ENCODE results near the gene BMAL1.
A peak's percentile ranks its signal among the peaks of the same experiment; 100 is the strongest.

BMAL1 gene

GRCh38 chr11:13233173-13233745 lies 44.3 kb upstream of the BMAL1 start:
- TF ChIP-seq EGR1 (IDR thresholded peaks at IDR 0.05) (no peak), YY1 (IDR thresholded peaks at IDR 0.05; ENCODE audit: low read depth) (no peak), CREB1 (IDR thresholded peaks at IDR 0.05; ENCODE audit: low read depth) (no peak), USF1 (IDR thresholded peaks at IDR 0.05) (no peak), MAX (IDR thresholded peaks at IDR 0.05) (no peak)

GRCh38 chr11:13235895-13236294 lies 41.7 kb upstream of the BMAL1 start:
- TF ChIP-seq FOXM1 (IDR thresholded peaks at IDR 0.05; ENCODE audit: borderline replicate concordance, low read depth) = no peak
- no peak for TF ChIP-seq TAF1 (IDR thresholded peaks at IDR 0.05; ENCODE audit: low read depth)
- TF ChIP-seq USF1 (IDR thresholded peaks at IDR 0.05) = no peak
- TF ChIP-seq EP300 (IDR thresholded peaks at IDR 0.05; ENCODE audit: borderline replicate concordance) = no peak

- 0 out of 2 replicates have a peak, but pooled peaks have one; percentile 29 for TF ChIP-seq CEBPB (IDR thresholded peaks at IDR 0.05)
- no peak for TF ChIP-seq USF1 (IDR thresholded peaks at IDR 0.05)
These were observed 41.0 kb upstream of the BMAL1 start for GRCh38 chr11:13236626-13237025.

- no peak for TF ChIP-seq ZBTB7A (IDR thresholded peaks at IDR 0.05; ENCODE audit: low read depth)
- TF ChIP-seq MAX (IDR thresholded peaks at IDR 0.05) = no peak
- no peak for TF ChIP-seq TCF12 (IDR thresholded peaks at IDR 0.05; ENCODE audit: low read depth)
These were observed 39.8 kb upstream of the BMAL1 start for GRCh38 chr11:13237761-13238160.

- TF ChIP-seq CEBPB (IDR thresholded peaks at IDR 0.05) (no peak), RAD21 (IDR thresholded peaks at IDR 0.05; ENCODE audit: low read depth) (peak; percentile 81)
These were observed 38.6 kb upstream of the BMAL1 start for GRCh38 chr11:13238879-13239514.

- TF ChIP-seq TEAD4 (IDR thresholded peaks at IDR 0.05) (no peak), TAF1 (IDR thresholded peaks at IDR 0.05; ENCODE audit: low read depth) (no peak), TCF12 (IDR thresholded peaks at IDR 0.05; ENCODE audit: low read depth) (no peak), ZBTB7A (IDR thresholded peaks at IDR 0.05; ENCODE audit: low read depth) (no peak), CREB1 (IDR thresholded peaks at IDR 0.05; ENCODE audit: low read depth) (no peak), NFIC (IDR thresholded peaks at IDR 0.05) (no peak), FOXM1 (IDR thresholded peaks at IDR 0.05; ENCODE audit: borderline replicate concordance, low read depth) (no peak)
These were observed 35.0 kb upstream of the BMAL1 start for GRCh38 chr11:13242564-13242963.

GRCh38 chr11:13247606-13248296 lies 29.8 kb upstream of the BMAL1 start:
- TF ChIP-seq MAX (IDR thresholded peaks at IDR 0.05) = no peak

GRCh38 chr11:13249177-13249576 lies 28.4 kb upstream of the BMAL1 start:
- TF ChIP-seq CEBPB (IDR thresholded peaks at IDR 0.05) = no peak
- no peak for TF ChIP-seq EP300 (IDR thresholded peaks at IDR 0.05; ENCODE audit: borderline replicate concordance)
- TF ChIP-seq YY1 (IDR thresholded peaks at IDR 0.05; ENCODE audit: low read depth) = no peak
- TF ChIP-seq ZBTB7A (IDR thresholded peaks at IDR 0.05; ENCODE audit: low read depth) = no peak
- no peak for TF ChIP-seq FOXM1 (IDR thresholded peaks at IDR 0.05; ENCODE audit: borderline replicate concordance, low read depth)
- TF ChIP-seq REST (IDR thresholded peaks at IDR 0.05; ENCODE audit: low read depth) = no peak
- TF ChIP-seq TCF12 (IDR thresholded peaks at IDR 0.05; ENCODE audit: low read depth) = no peak
- no peak for TF ChIP-seq NFIC (IDR thresholded peaks at IDR 0.05)
- TF ChIP-seq TEAD4 (IDR thresholded peaks at IDR 0.05) = no peak
- TF ChIP-seq RAD21 (IDR thresholded peaks at IDR 0.05; ENCODE audit: low read depth) = no peak
- no peak for TF ChIP-seq EGR1 (IDR thresholded peaks at IDR 0.05)
- no peak for TF ChIP-seq TAF1 (IDR thresholded peaks at IDR 0.05; ENCODE audit: low read depth)
- no peak for TF ChIP-seq CREB1 (IDR thresholded peaks at IDR 0.05; ENCODE audit: low read depth)
- TF ChIP-seq USF1 (IDR thresholded peaks at IDR 0.05) = no peak
- TF ChIP-seq MAX (IDR thresholded peaks at IDR 0.05) = no peak
